ENCODE data around the gene NGEF.

The NGEF gene

GRCh38 chr2:233040571-233040970 is 27.5 kb upstream of the NGEF start:
- H3K36me3 ChIP-seq (ENCODE audit: control insufficient read depth in 1 of 2, insufficient read depth in 2 of 2, low read length in 2 of 2), result no peaks in the 10 kb centered on the region
- no peaks in the 10 kb centered on the region for H3K79me1 ChIP-seq (ENCODE audit: low read length)
- H3K4me2 ChIP-seq (ENCODE audit: low read length), result no peak overlapping the region
- WGBS (ENCODE audit: extremely low coverage, insufficient coverage, insufficient read length), result no CpG with 5 or more reads among the region's 4 CpGs
- H3K27me3 ChIP-seq (ENCODE audit: insufficient read depth, low read length), result no peaks in the 10 kb centered on the region
- H3K9ac ChIP-seq (ENCODE audit: low read length), result no peak overlapping the region
- no peak overlapping the region for H3K4me3 ChIP-seq (ENCODE audit: low read depth, low read length)
- H3K4ac ChIP-seq (ENCODE audit: low read depth, low read length), result no peak overlapping the region
- H3K23ac ChIP-seq (ENCODE audit: low read length), result no peak overlapping the region
- H4K8ac ChIP-seq (ENCODE audit: low read depth, low read length), result no peak overlapping the region
- no peaks in the 10 kb centered on the region for H3K4me1 ChIP-seq (ENCODE audit: control insufficient read depth in 1 of 2, insufficient read depth in 2 of 2, low read length in 2 of 2)
- H3K9me3 ChIP-seq (ENCODE audit: insufficient read depth, low read depth, low read length), result peaks cover 7% of the 10 kb centered on the region
- H2BK120ac ChIP-seq (ENCODE audit: insufficient read depth, low read length, poor library complexity), result no peak overlapping the region
- H3K79me2 ChIP-seq (ENCODE audit: control insufficient read depth, insufficient read depth, low read length, poor library complexity), result no peaks in the 10 kb centered on the region
- H2AFZ ChIP-seq (ENCODE audit: insufficient read depth, low read length, poor library complexity), result no peak overlapping the region
- no peak overlapping the region for H2BK5ac ChIP-seq (ENCODE audit: low read depth, low read length, poor library complexity)
- DNase-seq, result no peak
- H3K14ac ChIP-seq (ENCODE audit: low read length), result no peak overlapping the region
- H4K91ac ChIP-seq (ENCODE audit: low read depth, low read length), result no peak overlapping the region
- no peak overlapping the region for H4K12ac ChIP-seq (ENCODE audit: low read depth, low read length)
- H3K18ac ChIP-seq (ENCODE audit: low read length), result no peak overlapping the region
- no peak overlapping the region for H3K27ac ChIP-seq (ENCODE audit: low read depth, low read length)
- no peak overlapping the region for H2AK5ac ChIP-seq (ENCODE audit: low read length)
- H2BK12ac ChIP-seq (ENCODE audit: low read length), result no peak overlapping the region

DNA sequence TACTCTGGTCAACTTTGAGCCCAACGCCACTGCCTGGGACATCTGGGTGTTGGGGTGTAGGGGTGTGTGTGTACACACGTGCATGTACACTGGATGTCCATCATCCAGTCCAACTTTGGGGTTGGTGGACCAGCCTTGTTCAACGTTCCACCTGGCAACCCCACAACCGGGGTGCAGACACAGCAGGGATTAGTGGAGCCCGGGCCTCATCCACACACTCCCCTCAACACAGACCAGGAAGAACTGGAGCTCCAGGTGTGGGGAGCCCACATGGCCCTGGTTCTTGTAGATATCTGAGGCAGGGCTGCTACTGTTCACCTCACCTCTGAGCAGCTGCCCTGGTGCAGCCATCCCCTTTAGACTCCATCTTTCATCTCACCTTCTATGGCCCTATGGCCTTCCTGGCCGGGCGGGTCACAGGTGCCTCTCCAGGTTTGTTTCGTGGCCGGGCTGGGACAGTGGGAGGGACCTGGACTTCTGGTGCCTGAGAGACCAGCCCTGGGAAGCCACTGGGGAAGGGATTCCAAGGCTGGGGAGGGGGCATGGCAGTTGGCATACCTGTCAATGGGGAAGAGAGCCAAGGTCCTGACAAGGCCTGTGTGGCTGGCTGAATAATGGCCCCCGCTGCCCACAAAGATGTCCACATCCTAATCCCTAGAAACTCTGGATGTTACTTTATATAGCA is 26.9 kb upstream of the NGEF start:
- no CpG with 5 or more reads among the region's 10 CpGs for WGBS (ENCODE audit: extremely low coverage, insufficient coverage, insufficient read length)

GRCh38 chr2:233039212-233039845 is 26.3 kb upstream of the NGEF start:
- no peaks in the 10 kb centered on the region for H3K79me1 ChIP-seq (ENCODE audit: low read length)
- no peak overlapping the region for H3K18ac ChIP-seq (ENCODE audit: low read length)
- no peak overlapping the region for H3K4me3 ChIP-seq (ENCODE audit: low read depth, low read length)
- H4K12ac ChIP-seq (ENCODE audit: low read depth, low read length), result no peak overlapping the region
- no peak overlapping the region for H3K9ac ChIP-seq (ENCODE audit: low read length)
- H3K23ac ChIP-seq (ENCODE audit: low read length), result no peak overlapping the region
- no peaks in the 10 kb centered on the region for H3K36me3 ChIP-seq (ENCODE audit: control insufficient read depth in 1 of 2, insufficient read depth in 2 of 2, low read length in 2 of 2)
- no peaks in the 10 kb centered on the region for H3K27me3 ChIP-seq (ENCODE audit: insufficient read depth, low read length)
- no peaks in the 10 kb centered on the region for H3K79me2 ChIP-seq (ENCODE audit: control insufficient read depth, insufficient read depth, low read length, poor library complexity)
- H3K9me3 ChIP-seq (ENCODE audit: insufficient read depth, low read depth, low read length), result peaks cover 10% of the 10 kb centered on the region
- no peak overlapping the region for H4K91ac ChIP-seq (ENCODE audit: low read depth, low read length)
- no CpG with 5 or more reads among the region's 8 CpGs for whole genome bisulfite sequencing (ENCODE audit: extremely low coverage, insufficient coverage, insufficient read length)
- DNase-seq, result no peak
- no peak overlapping the region for H2BK5ac ChIP-seq (ENCODE audit: low read depth, low read length, poor library complexity)
- no peak overlapping the region for H3K4ac ChIP-seq (ENCODE audit: low read depth, low read length)
- no peak overlapping the region for H2BK12ac ChIP-seq (ENCODE audit: low read length)
- no peaks in the 10 kb centered on the region for H3K4me1 ChIP-seq (ENCODE audit: control insufficient read depth in 1 of 2, insufficient read depth in 2 of 2, low read length in 2 of 2)
- no peak overlapping the region for H2AFZ ChIP-seq (ENCODE audit: insufficient read depth, low read length, poor library complexity)
- no peak overlapping the region for H4K8ac ChIP-seq (ENCODE audit: low read depth, low read length)
- H3K4me2 ChIP-seq (ENCODE audit: low read length), result no peak overlapping the region
- no peak overlapping the region for H3K27ac ChIP-seq (ENCODE audit: low read depth, low read length)
- H2BK120ac ChIP-seq (ENCODE audit: insufficient read depth, low read length, poor library complexity), result no peak overlapping the region
- H2AK5ac ChIP-seq (ENCODE audit: low read length), result no peak overlapping the region
- no peak overlapping the region for H3K14ac ChIP-seq (ENCODE audit: low read length)

More for the DNA sequence above, 26.9 kb upstream of the NGEF start:
- Histone ChIP-seq H2BK12ac (ENCODE audit: low read length) (no peak overlapping the region), H4K91ac (ENCODE audit: low read depth, low read length) (no peak overlapping the region), H3K79me2 (ENCODE audit: control insufficient read depth, insufficient read depth, low read length, poor library complexity) (no peaks in the 10 kb centered on the region), H2BK5ac (ENCODE audit: low read depth, low read length, poor library complexity) (no peak overlapping the region), H3K27me3 (ENCODE audit: insufficient read depth, low read length) (no peaks in the 10 kb centered on the region), H4K8ac (ENCODE audit: low read depth, low read length) (no peak overlapping the region), H2BK120ac (ENCODE audit: insufficient read depth, low read length, poor library complexity) (no peak overlapping the region), H3K4me2 (ENCODE audit: low read length) (no peak overlapping the region), H2AFZ (ENCODE audit: insufficient read depth, low read length, poor library complexity) (no peak overlapping the region), H3K9ac (ENCODE audit: low read length) (no peak overlapping the region), H3K79me1 (ENCODE audit: low read length) (no peaks in the 10 kb centered on the region), H3K14ac (ENCODE audit: low read length) (no peak overlapping the region), H3K27ac (ENCODE audit: low read depth, low read length) (no peak overlapping the region), H3K18ac (ENCODE audit: low read length) (no peak overlapping the region), H2AK5ac (ENCODE audit: low read length) (no peak overlapping the region), H3K4me3 (ENCODE audit: low read depth, low read length) (no peak overlapping the region), H3K23ac (ENCODE audit: low read length) (no peak overlapping the region), H3K4ac (ENCODE audit: low read depth, low read length) (no peak overlapping the region), H3K4me1 (ENCODE audit: control insufficient read depth in 1 of 2, insufficient read depth in 2 of 2, low read length in 2 of 2) (no peaks in the 10 kb centered on the region), H4K12ac (ENCODE audit: low read depth, low read length) (no peak overlapping the region), H3K9me3 (ENCODE audit: insufficient read depth, low read depth, low read length) (peaks cover 10% of the 10 kb centered on the region), H3K36me3 (ENCODE audit: control insufficient read depth in 1 of 2, insufficient read depth in 2 of 2, low read length in 2 of 2) (no peaks in the 10 kb centered on the region)
- DNase-seq, result no peak

GRCh38 chr2:233037078-233037477 is 24.0 kb upstream of the NGEF start:
- WGBS (ENCODE audit: extremely low coverage, insufficient coverage, insufficient read length), result no CpG with 5 or more reads among the region's 2 CpGs
- H4K12ac ChIP-seq (ENCODE audit: low read depth, low read length), result no peak overlapping the region
- no peak overlapping the region for H3K18ac ChIP-seq (ENCODE audit: low read length)
- no peak overlapping the region for H3K4me3 ChIP-seq (ENCODE audit: low read depth, low read length)
- H3K36me3 ChIP-seq (ENCODE audit: control insufficient read depth in 1 of 2, insufficient read depth in 2 of 2, low read length in 2 of 2), result no peaks in the 10 kb centered on the region
- H3K4me2 ChIP-seq (ENCODE audit: low read length), result no peak overlapping the region
- no peak overlapping the region for H4K91ac ChIP-seq (ENCODE audit: low read depth, low read length)
- no peaks in the 10 kb centered on the region for H3K4me1 ChIP-seq (ENCODE audit: control insufficient read depth in 1 of 2, insufficient read depth in 2 of 2, low read length in 2 of 2)
- H3K23ac ChIP-seq (ENCODE audit: low read length), result no peak overlapping the region
- H3K4ac ChIP-seq (ENCODE audit: low read depth, low read length), result no peak overlapping the region
- H2BK120ac ChIP-seq (ENCODE audit: insufficient read depth, low read length, poor library complexity), result no peak overlapping the region
- no peak overlapping the region for H3K14ac ChIP-seq (ENCODE audit: low read length)
- no peaks in the 10 kb centered on the region for H3K27me3 ChIP-seq (ENCODE audit: insufficient read depth, low read length)
- H2BK12ac ChIP-seq (ENCODE audit: low read length), result no peak overlapping the region
- no peaks in the 10 kb centered on the region for H3K79me2 ChIP-seq (ENCODE audit: control insufficient read depth, insufficient read depth, low read length, poor library complexity)
- DNase-seq, result peak in 1 of 2 donors; percentile 86
- H2AFZ ChIP-seq (ENCODE audit: insufficient read depth, low read length, poor library complexity), result no peak overlapping the region
- H2AK5ac ChIP-seq (ENCODE audit: low read length), result no peak overlapping the region
- no peak overlapping the region for H2BK5ac ChIP-seq (ENCODE audit: low read depth, low read length, poor library complexity)
- no peak overlapping the region for H3K9ac ChIP-seq (ENCODE audit: low read length)
- no peak overlapping the region for H3K27ac ChIP-seq (ENCODE audit: low read depth, low read length)
- no peak overlapping the region for H4K8ac ChIP-seq (ENCODE audit: low read depth, low read length)
- H3K9me3 ChIP-seq (ENCODE audit: insufficient read depth, low read depth, low read length), result peaks cover 10% of the 10 kb centered on the region
- H3K79me1 ChIP-seq (ENCODE audit: low read length), result no peaks in the 10 kb centered on the region
